Upper lobe of right lung (tissue), 1 donor: ENCODE data around the gene CLPTM1L. TPM values are rescaled to one million over a fixed set of nuclear protein-coding genes. Genes with fewer than 3 reads are reported as not detected.

ENCODE experiments used
- ATAC-seq: fragments of 200-7000 bp; cut with Tn5 transposase; one replicate; pipeline ENCODE4 v1.9.1; 2020; ENCODE audit warnings: mild to moderate bottlenecking, moderate library complexity
- DNase-seq: peaks from one replicate; pipeline ENCODE4 v3.0.0-alpha.2; 2020
- H3K27ac ChIP-seq: fragments of 200-600 bp; one replicate; pipeline ENCODE4 v1.8.0; 2022
- H3K27me3 ChIP-seq: fragments of 200-600 bp; one replicate; pipeline ENCODE4 v1.8.0; 2022; ENCODE audit warnings: mild to moderate bottlenecking
- H3K36me3 ChIP-seq: fragments of 200-600 bp; one replicate; pipeline ENCODE4 v1.8.0; 2022
- H3K4me1 ChIP-seq: fragments of 200-600 bp; one replicate; pipeline ENCODE4 v1.8.0; 2022
- H3K4me3 ChIP-seq: fragments of 200-600 bp; one replicate; pipeline ENCODE4 v1.8.0; 2022; ENCODE audit warnings: mild to moderate bottlenecking
- H3K9me3 ChIP-seq: fragments of 200-600 bp; one replicate; pipeline ENCODE4 v1.8.0; 2022
- intact Hi-C: fragments of 100-400 bp; cut with DNase I; formaldehyde crosslinking; loops from one replicate; pipeline ENCODE4 v1.11.0; 2022
- total RNA-seq: library from RNA; stranded (reverse); fragmentation: NEBNext Ultra II Directional; extraction: Animal tissue kit (Norgen Biotek cat#: 25700); gene quantifications from one replicate; pipeline ENCODE4 v1.2.1, GENCODE V29; 2021
- TF ChIP-seq, protein P1 (sequence below): fragments of 200-600 bp; IDR thresholded peaks from one replicate; pipeline ENCODE4 v1.8.0; 2022; ENCODE audit warnings: antibody characterized with exemption
- donor health status: DM: no; HTN: yes; CAD: no; lungs with severe emphysema.

CLPTM1L gene
- total RNA-seq, 1 donor from 2014 or later = 153 TPM

DNA sequence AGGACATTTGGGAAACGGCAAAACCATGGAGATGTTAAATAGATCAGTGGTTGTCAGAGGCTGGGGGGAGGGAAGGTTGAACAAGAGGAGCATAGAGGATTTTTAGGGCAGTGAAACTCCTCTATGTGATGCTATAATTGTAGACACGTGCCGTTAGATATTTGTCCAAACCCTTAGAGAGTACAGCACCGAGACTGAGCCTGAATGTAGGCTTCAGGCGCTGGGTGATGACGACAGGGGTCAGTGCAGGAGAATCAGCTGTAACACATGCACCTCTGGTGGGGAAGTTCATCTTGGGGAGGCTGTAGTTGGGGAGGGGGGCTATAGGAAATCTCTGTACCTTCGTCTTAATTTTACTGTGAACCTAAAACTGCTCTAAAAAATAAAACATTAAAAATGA is 22.2 kb upstream of the CLPTM1L start:
- Histone ChIP-seq H3K36me3 (no peaks in the 10 kb centered on the region), H3K4me1 (no peaks in the 10 kb centered on the region), H3K27me3 (peaks cover 14% of the 10 kb centered on the region), H3K27ac (no peak overlapping the region), H3K9me3 (no peaks in the 10 kb centered on the region), H3K4me3 (no peak overlapping the region)
- TF ChIP-seq, protein P1, sequence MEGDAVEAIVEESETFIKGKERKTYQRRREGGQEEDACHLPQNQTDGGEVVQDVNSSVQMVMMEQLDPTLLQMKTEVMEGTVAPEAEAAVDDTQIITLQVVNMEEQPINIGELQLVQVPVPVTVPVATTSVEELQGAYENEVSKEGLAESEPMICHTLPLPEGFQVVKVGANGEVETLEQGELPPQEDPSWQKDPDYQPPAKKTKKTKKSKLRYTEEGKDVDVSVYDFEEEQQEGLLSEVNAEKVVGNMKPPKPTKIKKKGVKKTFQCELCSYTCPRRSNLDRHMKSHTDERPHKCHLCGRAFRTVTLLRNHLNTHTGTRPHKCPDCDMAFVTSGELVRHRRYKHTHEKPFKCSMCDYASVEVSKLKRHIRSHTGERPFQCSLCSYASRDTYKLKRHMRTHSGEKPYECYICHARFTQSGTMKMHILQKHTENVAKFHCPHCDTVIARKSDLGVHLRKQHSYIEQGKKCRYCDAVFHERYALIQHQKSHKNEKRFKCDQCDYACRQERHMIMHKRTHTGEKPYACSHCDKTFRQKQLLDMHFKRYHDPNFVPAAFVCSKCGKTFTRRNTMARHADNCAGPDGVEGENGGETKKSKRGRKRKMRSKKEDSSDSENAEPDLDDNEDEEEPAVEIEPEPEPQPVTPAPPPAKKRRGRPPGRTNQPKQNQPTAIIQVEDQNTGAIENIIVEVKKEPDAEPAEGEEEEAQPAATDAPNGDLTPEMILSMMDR = no peak
- intact Hi-C loops = no loop called here
- DNase-seq (no peak), ATAC-seq (no peak)

DNA sequence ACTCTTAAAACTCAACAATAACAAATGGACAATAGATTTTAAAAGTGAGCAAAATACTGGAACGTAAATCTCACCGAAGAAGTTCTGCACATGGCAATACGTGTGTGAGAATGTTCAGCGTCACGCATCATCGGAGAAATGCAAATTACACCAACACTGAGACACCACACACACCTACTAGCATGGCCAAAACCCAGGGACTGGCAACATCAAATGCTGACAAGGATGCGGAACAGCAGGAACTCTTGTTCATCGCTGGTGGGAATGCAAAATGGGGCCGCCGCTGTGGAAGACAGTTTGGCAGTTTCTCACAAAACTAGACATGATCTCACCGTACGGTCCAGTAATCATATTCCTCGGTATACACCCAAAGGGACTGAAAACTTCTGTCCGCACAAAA is 21.6 kb upstream of the CLPTM1L start:
- Histone ChIP-seq H3K36me3 (no peaks in the 10 kb centered on the region), H3K27me3 (peaks cover 14% of the 10 kb centered on the region), H3K9me3 (no peaks in the 10 kb centered on the region), H3K4me1 (no peaks in the 10 kb centered on the region), H3K27ac (no peak overlapping the region), H3K4me3 (no peak overlapping the region)
- intact Hi-C loops = no loop called here
- no peak for DNase-seq
- TF ChIP-seq, protein P1 = no peak
- no peak for ATAC-seq

DNA sequence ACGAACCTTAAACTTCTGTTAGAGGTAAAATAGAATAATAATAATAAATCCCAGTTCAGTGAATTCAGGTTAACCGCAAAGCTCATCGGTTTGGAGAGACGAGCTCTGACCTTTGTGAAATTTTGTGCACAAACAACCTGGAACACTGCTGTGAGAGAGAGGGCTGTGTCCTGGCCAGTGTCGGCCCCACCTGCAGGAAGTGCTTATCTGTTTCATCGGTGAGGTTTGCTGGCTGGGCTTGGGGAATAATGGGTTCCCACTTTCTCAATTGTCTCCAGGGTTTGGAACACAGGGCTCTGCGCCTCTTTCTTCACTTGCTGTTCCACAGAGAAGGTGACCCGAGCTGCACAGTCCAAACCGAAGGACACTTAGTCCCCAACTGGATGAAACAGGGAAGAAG is 19.3 kb upstream of the CLPTM1L start:
- H3K4me3 ChIP-seq = no peak overlapping the region
- ATAC-seq = no peak
- no peak overlapping the region for H3K27ac ChIP-seq
- peaks cover 30% of the 10 kb centered on the region for H3K27me3 ChIP-seq
- H3K9me3 ChIP-seq = no peaks in the 10 kb centered on the region
- H3K4me1 ChIP-seq = no peaks in the 10 kb centered on the region
- TF ChIP-seq, protein P1 = no peak
- no peaks in the 10 kb centered on the region for H3K36me3 ChIP-seq
- DNase-seq = no peak
- intact Hi-C loops = no loop called here

DNA sequence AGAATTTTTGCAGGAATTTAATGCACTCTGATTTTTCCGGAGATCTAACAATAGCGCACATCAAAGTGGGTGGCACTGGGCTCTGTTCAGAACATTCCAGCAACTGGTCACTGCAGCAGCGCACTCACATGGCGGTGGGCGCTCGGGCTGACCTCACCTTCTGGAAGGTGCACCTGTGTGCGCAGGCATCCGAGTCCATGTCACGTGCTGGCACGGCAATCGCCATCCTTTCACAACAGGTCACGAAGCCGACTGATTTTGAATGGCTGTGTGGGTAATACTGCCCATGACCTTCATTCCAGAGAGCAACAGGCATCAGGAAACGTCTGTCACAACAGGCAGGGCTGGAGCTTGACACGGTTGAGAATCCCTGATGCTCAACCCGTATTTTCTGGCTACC is 18.7 kb upstream of the CLPTM1L start:
- Histone ChIP-seq H3K9me3 (no peaks in the 10 kb centered on the region), H3K36me3 (no peaks in the 10 kb centered on the region), H3K27me3 (peaks cover 37% of the 10 kb centered on the region), H3K27ac (no peak overlapping the region), H3K4me3 (no peak overlapping the region), H3K4me1 (no peaks in the 10 kb centered on the region)
- ATAC-seq (no peak), DNase-seq (no peak)
- TF ChIP-seq, protein P1 = no peak
- intact Hi-C loops = no loop called here

DNA sequence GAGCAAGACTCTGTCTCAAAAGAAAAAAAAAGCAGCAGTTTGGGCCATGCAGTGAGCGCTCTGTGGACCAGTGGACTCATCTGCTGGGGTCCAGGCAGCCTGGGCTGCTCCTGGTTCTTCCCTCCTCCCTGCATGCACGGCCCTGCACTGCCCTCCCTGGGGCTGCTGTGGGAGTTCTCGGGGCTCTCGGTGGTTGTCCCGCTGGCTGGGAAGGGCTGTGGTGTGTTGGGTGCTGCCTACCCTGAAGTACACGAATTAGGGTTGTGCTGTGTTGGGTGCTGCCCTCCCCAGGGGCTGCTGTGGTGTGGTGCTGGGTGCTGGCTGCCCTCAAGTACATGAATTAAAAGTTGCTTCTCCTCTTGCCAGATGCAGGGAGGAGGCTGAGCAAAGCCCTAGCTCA is 18.3 kb upstream of the CLPTM1L start:
- Histone ChIP-seq H3K9me3 (no peaks in the 10 kb centered on the region), H3K36me3 (no peaks in the 10 kb centered on the region), H3K4me3 (no peak overlapping the region), H3K27ac (no peak overlapping the region), H3K27me3 (peaks cover 41% of the 10 kb centered on the region), H3K4me1 (no peaks in the 10 kb centered on the region)
- TF ChIP-seq, protein P1 = no peak
- DNase-seq (no peak), ATAC-seq (peak; percentile 31)
- intact Hi-C loops = no loop called here
